ENCODE results near the gene METTL25B. TPM values are rescaled to one million over a fixed set of nuclear protein-coding genes. Genes with fewer than 3 reads are reported as not detected.
A peak's percentile ranks its signal among the peaks of the same experiment; 100 is the strongest.

METTL25B gene
- total RNA-seq, 1 donor, result 8.3 TPM

GRCh38 chr1:156766298-156767100 is 38.2 kb downstream of the METTL25B start:
- peaks cover 7% of the 10 kb centered on the region for H3K36me3 ChIP-seq (ENCODE audit: insufficient read depth, low read length)
- peaks cover 46% of the 10 kb centered on the region for H3K79me2 ChIP-seq (ENCODE audit: insufficient read depth, low read length)
- DNase-seq (ENCODE audit: insufficient read length, low spot score, missing footprints), result no peak
- peak overlapping the region; percentile 88 for H3K27ac ChIP-seq (ENCODE audit: low read depth, low read length)
- H3K4me1 ChIP-seq (ENCODE audit: insufficient read depth, low read length), result peaks cover 23% of the 10 kb centered on the region
- no peaks in the 10 kb centered on the region for H3K9me3 ChIP-seq (ENCODE audit: low read depth, low read length)
- H3K4me3 ChIP-seq (ENCODE audit: insufficient read depth, low read length), result peak overlapping the region; percentile 82
- no peak for TF ChIP-seq CTCF (IDR thresholded peaks at IDR 0.05; ENCODE audit: extremely low read depth, low read depth, low read length)
- peak overlapping the region; percentile 91 for H2AFZ ChIP-seq (ENCODE audit: low read length)
- peaks cover 18% of the 10 kb centered on the region for H4K20me1 ChIP-seq (ENCODE audit: insufficient read depth, low read length)
- H3K4me2 ChIP-seq (ENCODE audit: insufficient read depth, low read length), result peak overlapping the region; percentile 94
- H3K27me3 ChIP-seq (ENCODE audit: insufficient read depth, low read length), result no peaks in the 10 kb centered on the region

GRCh38 chr1:156767101-156767878 is 39.0 kb downstream of the METTL25B start, which contains the start of gene PRCC:
Gene PRCC, plus strand, starts transcription at chr1:156767535. Its CDS starts 237 bp downstream, at chr1:156767772.
- Histone ChIP-seq H3K4me2 (ENCODE audit: insufficient read depth, low read length) (peak within 1 kb of the TSS; percentile 97), H4K20me1 (ENCODE audit: insufficient read depth, low read length) (peaks cover 22% of the 10 kb centered on the region), H3K27me3 (ENCODE audit: insufficient read depth, low read length) (no peaks in the 10 kb centered on the region), H2AFZ (ENCODE audit: low read length) (peak within 1 kb of the TSS; percentile 91), H3K9me3 (ENCODE audit: low read depth, low read length) (no peaks in the 10 kb centered on the region), H3K4me3 (ENCODE audit: insufficient read depth, low read length) (peak within 1 kb of the TSS; percentile 82), H3K79me2 (ENCODE audit: insufficient read depth, low read length) (peaks cover 54% of the 10 kb centered on the region), H3K4me1 (ENCODE audit: insufficient read depth, low read length) (peaks cover 23% of the 10 kb centered on the region), H3K36me3 (ENCODE audit: insufficient read depth, low read length) (peaks cover 7% of the 10 kb centered on the region), H3K27ac (ENCODE audit: low read depth, low read length) (peak within 1 kb of the TSS; percentile 88)
- peak; percentile 95 for DNase-seq (ENCODE audit: insufficient read length, low spot score, missing footprints)
- no peak for TF ChIP-seq CTCF (IDR thresholded peaks at IDR 0.05; ENCODE audit: extremely low read depth, low read depth, low read length)

- Histone ChIP-seq H2AFZ (ENCODE audit: low read length) (peak overlapping the region; percentile 56), H3K9me3 (ENCODE audit: low read depth, low read length) (no peaks in the 10 kb centered on the region), H3K4me1 (ENCODE audit: insufficient read depth, low read length) (peaks cover 23% of the 10 kb centered on the region), H4K20me1 (ENCODE audit: insufficient read depth, low read length) (peaks cover 30% of the 10 kb centered on the region), H3K4me3 (ENCODE audit: insufficient read depth, low read length) (peak overlapping the region; percentile 82), H3K27ac (ENCODE audit: low read depth, low read length) (peak overlapping the region; percentile 88), H3K36me3 (ENCODE audit: insufficient read depth, low read length) (peaks cover 7% of the 10 kb centered on the region), H3K4me2 (ENCODE audit: insufficient read depth, low read length) (peak overlapping the region; percentile 97), H3K79me2 (ENCODE audit: insufficient read depth, low read length) (peaks cover 61% of the 10 kb centered on the region), H3K27me3 (ENCODE audit: insufficient read depth, low read length) (no peaks in the 10 kb centered on the region)
- no peak for DNase-seq (ENCODE audit: insufficient read length, low spot score, missing footprints)
- no peak for TF ChIP-seq CTCF (IDR thresholded peaks at IDR 0.05; ENCODE audit: extremely low read depth, low read depth, low read length)
These were observed 39.8 kb downstream of the METTL25B start for GRCh38 chr1:156767879-156768604.

All from osteoblast (primary cell).